Middle frontal gyrus (tissue), 1 donor: ENCODE results near the gene F13A1.

Source experiments
- DNase-seq: peaks from one replicate; pipeline ENCODE4 v3.0.0-alpha.2; 2015; ENCODE audit warnings: low spot score; ENCODE audit errors: extremely low spot score

F13A1 gene

GRCh38 chr6:6244624-6245023 lies 75.8 kb downstream of the F13A1 start:
- no peak for DNase-seq

DNA sequence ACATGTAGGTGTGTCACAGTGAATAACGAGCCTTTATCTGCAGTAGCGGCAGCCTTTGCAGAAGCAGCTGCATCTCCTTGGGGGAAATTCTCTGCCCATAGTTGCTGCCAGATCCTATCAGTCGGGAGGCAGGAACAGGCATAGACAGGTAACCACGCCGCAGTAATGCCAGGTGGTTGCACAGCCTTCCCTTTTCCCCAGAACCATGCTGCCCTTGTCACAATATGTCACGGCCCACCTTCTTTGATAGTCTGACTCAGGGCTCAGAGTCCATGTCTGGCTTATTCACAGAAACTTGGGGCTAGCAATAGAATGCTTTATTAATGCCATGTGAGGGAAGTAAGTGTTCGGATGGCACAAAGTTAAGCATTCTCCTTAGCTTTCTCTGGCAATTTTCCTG lies 76.6 kb downstream of the F13A1 start:
- no peak for DNase-seq

- DNase-seq = no peak
These were observed 80.6 kb downstream of the F13A1 start for GRCh38 chr6:6239598-6240581.

DNA sequence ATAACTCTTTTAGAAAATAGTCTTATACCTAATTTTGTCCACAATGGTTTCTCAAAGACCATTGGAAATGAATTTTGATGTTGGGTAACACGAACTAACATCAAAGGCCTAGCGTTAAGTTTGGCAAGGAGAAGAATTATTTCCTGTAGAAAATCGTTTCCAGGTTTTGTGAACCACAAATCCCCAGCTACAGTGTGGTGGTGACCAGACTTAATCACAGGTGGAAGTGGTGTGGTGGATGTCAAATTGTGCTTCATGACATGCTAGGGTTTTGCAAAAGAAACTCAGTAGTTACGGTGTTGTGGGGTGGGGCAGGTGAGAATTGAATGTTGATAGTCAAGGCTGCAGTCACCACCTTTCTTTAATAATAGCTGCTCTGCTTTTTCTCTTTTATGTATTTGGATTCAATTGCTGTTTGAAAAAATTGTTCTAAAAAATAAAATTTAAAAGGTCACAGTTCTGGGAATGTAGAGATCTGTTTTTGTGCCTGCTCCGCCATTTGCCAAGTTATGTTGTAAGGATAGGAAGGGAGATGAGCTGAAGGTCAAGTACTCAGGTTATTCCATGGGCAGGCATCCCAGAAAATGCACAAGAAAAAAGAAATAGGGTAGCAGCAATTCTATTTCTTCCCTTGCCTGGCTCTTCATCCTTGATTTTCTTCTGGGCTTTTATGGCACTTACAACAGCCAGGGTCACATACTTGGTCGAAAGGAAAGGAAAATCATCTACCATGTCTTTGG lies 83.6 kb downstream of the F13A1 start:
- DNase-seq = no peak

DNA sequence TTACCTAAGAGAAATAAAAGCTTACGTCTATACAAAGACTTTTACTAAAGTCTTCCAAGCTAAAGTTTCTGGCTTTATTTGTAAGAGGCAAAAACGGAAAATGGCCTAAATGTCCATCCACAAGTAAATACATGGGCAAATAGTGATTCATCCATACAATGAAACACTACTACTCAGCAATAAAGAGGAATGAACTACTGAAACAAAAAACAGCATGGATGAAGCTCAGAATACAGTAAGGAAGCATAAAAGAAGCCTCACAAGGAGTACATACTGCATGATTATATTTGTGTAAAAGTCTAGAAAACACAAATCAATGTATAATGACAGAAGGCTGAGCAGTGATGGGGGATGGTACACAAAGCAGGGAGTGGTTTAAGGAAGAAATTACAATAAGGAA lies 84.7 kb downstream of the F13A1 start:
- no peak for DNase-seq

- DNase-seq = no peak
These were observed 85.5 kb downstream of the F13A1 start for GRCh38 chr6:6234963-6235362.

- no peak for DNase-seq
These were observed 90.2 kb downstream of the F13A1 start for GRCh38 chr6:6230286-6230685.

DNA sequence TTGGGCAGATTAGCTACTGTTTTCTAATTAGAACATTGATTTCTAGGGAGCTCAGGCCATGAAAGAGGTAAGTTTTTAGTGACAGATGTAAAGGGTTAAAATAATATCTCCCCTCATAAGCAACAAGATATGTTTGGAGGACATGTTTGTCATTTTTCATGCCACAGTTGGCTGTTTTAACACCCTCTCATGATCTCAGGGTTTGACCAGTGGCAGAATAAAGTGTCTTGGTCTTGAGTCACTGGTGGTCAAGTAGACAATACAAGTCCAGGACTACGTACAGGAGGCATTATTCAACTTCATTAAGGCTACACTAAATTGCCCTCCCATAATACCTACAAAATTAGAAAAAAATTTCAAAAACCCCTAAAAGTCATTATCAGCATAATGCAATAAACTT lies 92.6 kb downstream of the F13A1 start:
- DNase-seq = no peak

GRCh38 chr6:6225885-6226529 lies 94.5 kb downstream of the F13A1 start:
- DNase-seq = no peak

DNA sequence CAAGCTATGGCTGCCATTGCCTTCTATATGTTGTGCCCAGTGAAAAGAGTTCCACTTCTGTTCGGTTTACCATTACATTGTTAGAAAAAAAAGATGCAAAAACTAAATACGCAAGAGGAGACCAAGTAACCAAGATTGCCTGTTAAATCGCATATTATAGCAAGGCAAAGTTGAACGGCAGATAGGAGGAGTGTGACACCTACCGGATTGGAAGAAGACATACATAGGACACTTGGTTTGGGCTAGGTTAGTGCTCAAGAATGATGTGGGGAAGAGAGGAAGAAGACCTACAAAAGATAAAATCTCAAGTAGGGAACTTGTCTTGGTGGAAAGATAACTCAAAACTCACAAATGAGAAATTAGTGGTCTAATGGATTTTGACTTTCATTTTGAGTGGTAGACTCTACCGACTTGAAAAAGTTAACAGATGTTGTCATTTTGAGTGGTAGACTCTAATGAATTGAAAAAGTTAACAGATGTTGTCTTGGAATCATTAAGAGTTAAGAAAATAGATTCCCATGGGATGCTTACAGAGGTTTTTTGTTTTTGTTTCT lies 95.5 kb downstream of the F13A1 start:
- DNase-seq = no peak

- DNase-seq = no peak
These were observed 98.5 kb downstream of the F13A1 start for GRCh38 chr6:6221787-6222535.

GRCh38 chr6:6220718-6221117 lies 99.7 kb downstream of the F13A1 start:
- DNase-seq = no peak

DNA sequence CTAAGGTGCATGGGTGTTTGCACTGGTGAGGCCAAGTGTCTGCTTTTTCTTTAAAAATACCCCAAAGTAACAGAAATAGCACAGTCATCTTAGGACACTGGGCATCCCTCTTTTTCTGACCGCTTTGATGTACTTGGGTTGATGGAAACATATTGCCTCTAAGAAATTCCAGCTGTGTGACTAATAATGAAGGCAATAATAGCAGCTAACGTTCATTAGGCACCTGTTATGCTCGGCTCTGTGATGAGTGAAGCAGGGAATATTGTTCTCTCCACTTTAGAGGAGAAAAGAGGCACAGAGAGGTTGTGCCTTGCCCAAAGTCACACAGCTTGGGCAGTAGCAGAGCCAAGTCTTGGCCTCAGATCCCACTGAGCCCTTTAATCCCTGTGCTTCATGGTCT lies 100.7 kb downstream of the F13A1 start:
- no peak for DNase-seq

DNA sequence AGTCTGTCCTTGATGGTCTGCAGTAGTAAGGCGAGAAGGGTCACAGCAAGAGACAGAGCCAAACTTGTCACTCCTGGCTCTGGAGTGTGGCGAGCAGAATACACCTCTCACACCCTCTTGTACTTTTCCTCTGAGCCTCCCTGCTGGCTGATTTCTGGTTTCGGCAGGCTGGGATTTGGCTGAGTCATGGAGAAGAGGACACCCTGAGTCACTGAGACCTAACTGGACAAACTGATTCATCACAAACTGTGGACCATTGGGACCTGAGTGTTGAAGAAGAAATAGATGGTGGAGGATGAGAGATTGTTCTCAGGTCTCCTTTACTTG lies 101.7 kb downstream of the F13A1 start:
- no peak for DNase-seq

GRCh38 chr6:6217855-6218758 lies 102.4 kb downstream of the F13A1 start:
- no peak for DNase-seq

GRCh38 chr6:6210994-6211393 lies 109.5 kb downstream of the F13A1 start:
- DNase-seq = no peak

GRCh38 chr6:6202886-6203285 lies 117.6 kb downstream of the F13A1 start:
- no peak for DNase-seq

DNA sequence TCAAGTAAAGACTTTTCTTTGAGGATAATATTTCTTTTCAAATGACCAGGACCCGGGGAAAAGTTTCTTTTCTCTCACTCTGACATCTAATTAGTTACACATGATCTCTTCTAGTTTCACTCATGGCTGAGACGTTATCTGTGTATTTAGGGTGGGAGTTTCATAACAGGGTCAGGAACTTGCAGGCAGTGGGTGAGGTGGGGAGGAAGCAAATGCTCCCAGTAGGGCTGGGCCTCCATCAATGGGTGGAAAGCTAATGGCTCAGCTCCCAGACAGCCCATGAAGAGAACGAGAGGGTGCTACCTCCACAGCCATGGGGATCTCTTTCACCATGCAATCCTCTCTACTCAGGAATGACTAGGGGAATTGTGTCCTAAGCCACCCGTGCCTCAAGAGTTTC lies 119.3 kb downstream of the F13A1 start:
- no peak for DNase-seq

DNA sequence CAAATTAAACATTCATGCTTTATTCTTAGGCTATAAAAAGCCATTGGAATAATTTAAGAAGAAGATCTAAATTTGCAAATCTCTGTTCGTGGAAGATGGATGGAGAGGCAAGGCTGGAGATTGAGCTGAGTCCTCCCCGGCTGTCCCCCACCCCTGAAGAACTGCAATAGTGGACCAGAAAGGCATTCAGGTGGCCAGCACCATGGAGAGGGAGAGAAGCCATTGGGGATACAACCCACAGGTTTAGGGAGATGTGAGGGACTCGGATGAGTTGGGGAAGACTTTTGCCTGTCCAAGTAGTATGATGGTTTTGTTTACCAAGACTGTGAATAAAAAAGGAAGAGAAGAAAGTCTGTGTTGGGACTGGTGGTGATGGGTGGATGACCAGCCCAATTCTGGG lies 120.8 kb downstream of the F13A1 start:
- no peak for DNase-seq

- no peak for DNase-seq
These were observed 123.7 kb downstream of the F13A1 start for GRCh38 chr6:6196762-6197161.
